Colonic mucosa (tissue), 4 donors: ENCODE measurements around the gene ARL17A. TPM values are rescaled to one million over a fixed set of nuclear protein-coding genes. Genes with fewer than 3 reads are reported as not detected.
"Not testable (repeated sequence)": the region's sequence is repeated elsewhere in the genome, so short reads cannot be mapped to it uniquely, and the experiment has no call there.

Experiments used
- DNase-seq: peaks from one replicate; pipeline ENCODE4 v3.0.0-alpha.2; 2020
- H3K27ac ChIP-seq: fragments of 200-600 bp; one replicate; pipeline ENCODE4 v1.8.0; 2021
- H3K27me3 ChIP-seq: fragments of 200-600 bp; one replicate; pipeline ENCODE4 v1.8.0; 2021
- H3K36me3 ChIP-seq: fragments of 200-600 bp; one replicate; pipeline ENCODE4 v1.8.0; 2021
- H3K4me1 ChIP-seq: fragments of 200-600 bp; one replicate; pipeline ENCODE4 v1.8.0; 2021; ENCODE audit warnings: mild to moderate bottlenecking
- H3K4me3 ChIP-seq: fragments of 200-600 bp; one replicate; pipeline ENCODE4 v1.8.0; 2021
- H3K9ac ChIP-seq, 2 donors: one replicate each; pipeline ENCODE4 v1.7.0; 2013; ENCODE audit warnings: control low read depth in 2 of 2, low read depth in 2 of 2, low read length in 2 of 2
- H3K9me3 ChIP-seq: fragments of 200-600 bp; one replicate; pipeline ENCODE4 v1.8.0; 2021
- intact Hi-C: fragments of 100-400 bp; cut with DNase I; formaldehyde crosslinking; loops from one replicate; pipeline ENCODE4 v1.14.1; 2022
- total RNA-seq, 2 donors: library from RNA; stranded (reverse); fragmentation: NEBNext Ultra II Directional in 1 of 2; extraction: Animal tissue kit (Norgen Biotek cat#: 25700) in 1 of 2; gene quantifications; one replicate each; pipeline ENCODE4 v1.2.1, GENCODE V29; 2021
- donor health status: healthy.
- donor health status: DM: no; HTN: no; CAD: no.
- donor health status: DM: no; HTN: no; CAD: no.

Gene ARL17A
- total RNA-seq, 2 donors from 2014 or later, result 4.4 to 18.6 TPM

DNA sequence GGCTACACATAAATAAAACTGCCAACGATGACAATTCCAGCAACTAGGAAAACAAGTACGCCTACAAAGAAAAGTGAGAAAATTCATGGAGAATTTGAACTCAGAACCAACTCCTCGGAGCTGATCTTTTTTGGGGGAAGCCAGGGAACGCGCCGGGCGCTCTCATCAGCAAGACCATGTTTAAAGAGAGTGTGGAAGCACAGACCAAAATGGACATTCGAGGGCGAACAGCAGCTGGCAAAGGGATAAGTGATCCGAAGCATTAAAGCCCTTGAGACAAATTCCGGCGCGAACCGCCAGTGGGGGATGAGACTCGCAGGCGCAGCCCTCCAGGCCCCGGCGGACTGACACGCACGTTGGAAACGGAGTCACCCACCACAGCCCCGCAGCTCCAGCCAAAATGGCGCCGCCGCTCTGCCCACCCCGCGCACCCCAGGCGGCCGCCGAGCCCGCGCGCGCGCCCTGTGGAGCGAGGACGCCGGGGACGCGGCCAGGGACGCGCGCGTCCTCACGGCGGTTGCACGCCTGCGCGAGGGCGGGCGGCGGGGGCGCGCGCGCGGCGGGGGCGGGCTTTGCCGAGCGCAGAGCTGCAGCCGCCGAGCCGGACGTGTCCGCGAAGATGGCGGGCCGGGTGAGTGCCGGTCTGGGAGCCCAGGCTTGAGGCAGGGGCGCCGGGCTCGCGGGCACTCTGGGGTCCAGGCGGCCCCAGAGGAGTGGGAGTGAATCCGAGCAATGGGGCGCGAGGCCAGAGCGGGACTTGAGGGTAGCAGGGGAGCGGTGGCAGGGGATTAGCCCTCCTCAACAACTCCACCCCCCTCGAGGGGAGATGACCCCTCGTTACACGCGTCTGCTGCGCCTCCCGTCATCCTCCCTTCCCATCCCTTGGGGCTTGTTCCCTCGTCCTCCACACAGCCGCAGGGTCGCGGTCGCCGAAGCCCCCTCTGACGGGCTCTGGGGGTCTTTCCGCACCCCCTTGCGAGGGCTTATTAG is 11.0 kb upstream of the ARL17A start, which contains the start of gene NSF:
Gene NSF (plus strand): TSS at position 513 of the 990 bp plus-strand sequence. CDS start 107 bp downstream, at position 620.
- H3K4me1 ChIP-seq, H3K27me3 ChIP-seq, H3K4me3 ChIP-seq, H3K9me3 ChIP-seq, DNase-seq, H3K36me3 ChIP-seq, intact Hi-C loops, H3K9ac ChIP-seq, H3K27ac ChIP-seq: not testable (repeated sequence)

- H3K27me3 ChIP-seq, H3K27ac ChIP-seq, intact Hi-C loops, H3K9ac ChIP-seq, H3K36me3 ChIP-seq, H3K4me3 ChIP-seq, DNase-seq, H3K4me1 ChIP-seq, H3K9me3 ChIP-seq: not testable (repeated sequence)
Measured at GRCh38 chr17:46585444-46585843, 6.0 kb upstream of the ARL17A start.

GRCh38 chr17:46580082-46580481 is 591 bp upstream of the ARL17A start:
- DNase-seq, H3K9ac ChIP-seq, H3K4me1 ChIP-seq, H3K27me3 ChIP-seq, H3K27ac ChIP-seq, H3K4me3 ChIP-seq, intact Hi-C loops, H3K36me3 ChIP-seq, H3K9me3 ChIP-seq: not testable (repeated sequence)

DNA sequence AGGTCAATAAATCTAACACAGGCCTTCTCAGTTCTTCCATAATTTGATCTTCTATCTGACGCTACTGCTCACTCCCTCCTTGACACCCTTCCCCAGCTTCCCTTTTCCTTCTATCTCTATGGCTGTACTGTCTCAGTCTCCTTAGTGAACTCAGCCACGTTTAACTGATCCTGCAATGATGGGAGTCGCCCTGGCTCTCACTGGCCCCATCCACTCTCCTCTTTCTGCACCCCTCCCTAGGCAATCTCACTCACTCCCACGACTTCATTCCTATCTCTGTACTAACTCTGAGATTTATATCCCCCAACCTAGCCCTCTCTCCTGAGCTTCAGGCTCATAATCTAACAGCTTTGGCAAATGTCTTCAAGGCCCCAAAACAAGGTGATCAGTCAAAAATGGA is 7.7 kb downstream of the ARL17A start:
- DNase-seq, H3K27ac ChIP-seq, H3K36me3 ChIP-seq, H3K9ac ChIP-seq, H3K4me3 ChIP-seq, H3K9me3 ChIP-seq, intact Hi-C loops, H3K4me1 ChIP-seq, H3K27me3 ChIP-seq: not testable (repeated sequence)

DNA sequence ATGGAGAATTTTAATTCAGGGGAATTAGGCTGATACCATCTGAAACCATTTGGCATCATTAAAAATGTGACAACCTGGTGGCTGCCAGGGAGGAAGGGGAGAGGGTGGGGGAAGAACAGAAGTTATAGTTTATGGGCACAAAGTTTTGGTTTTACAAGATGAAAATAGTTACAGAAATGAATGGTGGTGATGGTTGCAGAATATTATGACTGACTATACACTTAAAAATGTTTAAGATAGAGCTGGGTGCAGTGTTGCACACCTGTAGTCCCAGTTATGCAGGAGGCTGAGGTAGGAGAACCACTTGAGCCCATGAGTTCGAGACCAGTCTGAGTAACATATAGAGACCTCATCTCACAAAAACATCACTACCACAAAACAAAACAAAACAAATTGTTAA is 12.5 kb downstream of the ARL17A start:
- H3K4me3 ChIP-seq, H3K27ac ChIP-seq, DNase-seq, intact Hi-C loops, H3K27me3 ChIP-seq, H3K9me3 ChIP-seq, H3K9ac ChIP-seq, H3K4me1 ChIP-seq, H3K36me3 ChIP-seq: not testable (repeated sequence)

GRCh38 chr17:46566284-46566683 is 13.2 kb downstream of the ARL17A start:
- H3K9ac ChIP-seq, H3K9me3 ChIP-seq, H3K27me3 ChIP-seq, H3K36me3 ChIP-seq, DNase-seq, H3K27ac ChIP-seq, H3K4me3 ChIP-seq, intact Hi-C loops, H3K4me1 ChIP-seq: not testable (repeated sequence)

DNA sequence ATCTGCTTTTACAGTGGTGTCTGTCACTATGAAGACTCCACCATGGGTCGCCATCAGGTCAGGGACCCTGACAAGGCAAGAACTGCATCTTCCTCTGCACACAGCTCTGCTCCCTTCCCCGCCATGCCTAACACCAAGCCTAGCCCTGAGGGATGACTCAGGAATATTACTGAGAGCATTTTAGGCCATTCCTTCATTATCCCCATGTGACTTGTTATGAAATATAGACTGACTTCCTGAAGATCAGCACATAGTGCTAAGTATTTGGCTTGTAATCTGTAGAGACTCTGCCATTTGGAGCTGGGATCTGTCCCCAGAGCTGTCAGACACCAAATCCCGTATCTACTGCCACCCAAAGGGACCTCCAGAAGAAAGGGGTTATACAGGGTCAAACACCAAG is 19.4 kb downstream of the ARL17A start:
- H3K27me3 ChIP-seq, H3K36me3 ChIP-seq, DNase-seq, H3K4me3 ChIP-seq, intact Hi-C loops, H3K9me3 ChIP-seq, H3K4me1 ChIP-seq, H3K9ac ChIP-seq, H3K27ac ChIP-seq: not testable (repeated sequence)

DNA sequence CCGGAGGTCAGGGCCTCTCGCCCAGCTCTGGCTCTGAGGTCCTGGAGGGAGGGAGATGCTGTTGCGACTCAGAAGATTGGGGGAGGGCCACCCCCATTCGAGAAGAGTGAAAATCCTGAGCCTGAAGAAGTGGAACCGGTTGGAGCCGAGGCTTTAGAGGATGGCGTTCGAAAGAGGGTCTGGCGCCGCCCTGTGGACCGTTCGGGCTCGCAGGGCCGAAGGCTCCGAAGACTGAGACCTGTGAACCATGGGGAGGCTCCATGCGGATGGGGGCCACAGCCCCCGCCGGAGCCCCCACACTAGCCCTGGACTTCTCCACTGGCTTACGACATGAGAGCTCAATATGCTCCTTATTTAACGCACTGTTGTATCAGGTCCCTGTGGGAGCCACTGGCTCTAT is 20.3 kb downstream of the ARL17A start:
- H3K9ac ChIP-seq, H3K4me1 ChIP-seq, intact Hi-C loops, DNase-seq, H3K27me3 ChIP-seq, H3K9me3 ChIP-seq, H3K27ac ChIP-seq, H3K4me3 ChIP-seq, H3K36me3 ChIP-seq: not testable (repeated sequence)

- H3K27ac ChIP-seq, H3K9me3 ChIP-seq, H3K4me1 ChIP-seq, H3K36me3 ChIP-seq, intact Hi-C loops, H3K27me3 ChIP-seq, H3K4me3 ChIP-seq, DNase-seq, H3K9ac ChIP-seq: not testable (repeated sequence)
Measured at GRCh38 chr17:46548607-46549006, 30.9 kb downstream of the ARL17A start.

- DNase-seq, H3K9me3 ChIP-seq, H3K9ac ChIP-seq, H3K27ac ChIP-seq, H3K36me3 ChIP-seq, H3K4me3 ChIP-seq, H3K4me1 ChIP-seq, H3K27me3 ChIP-seq, intact Hi-C loops: not testable (repeated sequence)
Measured at GRCh38 chr17:46534716-46535115, 44.8 kb downstream of the ARL17A start.

DNA sequence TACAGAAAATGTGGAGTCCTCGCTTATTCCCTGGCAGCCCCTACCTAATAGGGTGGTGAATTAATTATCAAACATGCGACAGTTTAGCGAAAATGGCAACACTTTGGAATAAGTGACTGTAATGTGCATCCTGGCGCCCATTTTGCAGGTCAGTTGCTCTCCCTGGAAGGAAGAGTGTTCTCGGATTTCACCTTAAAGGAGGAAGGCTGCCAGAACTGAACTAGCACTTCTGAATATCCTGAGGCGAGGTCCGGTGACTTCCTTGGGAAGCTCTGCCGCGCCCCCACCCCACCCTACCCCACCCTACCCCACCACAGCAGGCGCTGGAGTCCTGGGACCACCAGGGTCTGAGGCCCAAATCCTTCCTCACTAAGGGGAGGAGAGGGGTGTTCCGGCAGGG is 67.3 kb downstream of the ARL17A start, which contains the start of gene LRRC37A2:
Gene LRRC37A2 (plus strand): TSS at position 301 of the 400 bp plus-strand sequence. CDS start 245 bp downstream, outside the sequence.
- H3K27me3 ChIP-seq, H3K27ac ChIP-seq, H3K4me3 ChIP-seq, H3K4me1 ChIP-seq, DNase-seq, H3K9ac ChIP-seq, H3K9me3 ChIP-seq, intact Hi-C loops, H3K36me3 ChIP-seq: not testable (repeated sequence)

DNA sequence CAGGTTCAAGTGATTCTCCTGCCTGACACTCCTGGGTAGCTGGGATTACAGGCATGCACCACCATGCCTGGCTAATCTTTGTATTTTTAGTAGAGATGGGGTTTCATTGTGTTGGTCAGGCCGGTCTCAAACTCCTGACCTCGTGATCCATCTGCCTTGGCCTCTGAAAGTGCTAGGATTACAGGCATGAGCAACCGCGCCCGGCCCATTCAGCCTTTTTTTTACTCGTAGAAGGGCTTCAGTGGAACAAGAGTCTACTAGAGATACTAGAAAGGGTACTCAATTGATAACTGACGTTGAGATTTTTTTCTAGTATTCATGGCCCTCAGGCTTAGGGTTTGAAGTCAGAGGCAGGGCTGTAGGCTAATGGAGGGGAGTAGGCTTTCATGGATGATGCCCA is 73.6 kb downstream of the ARL17A start:
- H3K27me3 ChIP-seq, H3K36me3 ChIP-seq, DNase-seq, H3K9ac ChIP-seq, H3K9me3 ChIP-seq, H3K27ac ChIP-seq, H3K4me3 ChIP-seq, intact Hi-C loops, H3K4me1 ChIP-seq: not testable (repeated sequence)

DNA sequence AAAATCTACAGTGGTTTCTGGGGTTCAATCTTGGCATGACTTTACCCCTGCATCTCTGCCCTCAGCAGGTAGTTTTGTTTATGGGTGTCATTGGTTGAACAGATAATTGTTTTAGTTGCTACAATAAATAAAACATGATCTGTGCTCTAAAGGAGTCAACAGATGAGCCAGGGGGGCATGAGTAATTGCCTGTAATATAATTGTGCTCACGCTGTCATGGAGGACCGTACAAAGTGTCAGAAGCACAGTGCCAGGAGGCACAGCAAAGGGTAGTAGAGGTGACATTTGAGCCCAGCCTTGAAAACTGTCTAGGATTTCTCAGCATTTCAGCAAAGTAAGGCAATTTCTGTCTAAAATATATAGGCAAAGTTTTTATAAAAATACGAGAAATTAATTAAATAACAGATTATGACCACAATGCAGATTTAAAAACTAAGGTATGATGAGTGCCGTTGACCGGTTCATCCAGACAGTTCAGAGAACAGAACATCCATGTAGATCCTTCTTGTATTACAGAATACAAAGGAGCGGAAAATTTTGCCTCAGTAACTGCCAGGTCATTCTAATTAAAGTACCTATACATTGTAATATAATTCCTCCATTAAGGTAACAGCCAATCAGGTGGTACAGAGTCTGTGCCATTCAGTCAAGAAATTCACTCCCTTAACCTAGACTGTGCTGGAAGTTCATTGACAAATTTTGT is 79.9 kb downstream of the ARL17A start:
- H3K27me3 ChIP-seq, H3K4me3 ChIP-seq, H3K9me3 ChIP-seq, H3K9ac ChIP-seq, H3K36me3 ChIP-seq, DNase-seq, intact Hi-C loops, H3K27ac ChIP-seq, H3K4me1 ChIP-seq: not testable (repeated sequence)
